Superior temporal gyrus (tissue), 1 donor: ENCODE data around the gene PER1.

Source experiments
- DNase-seq: peaks from one replicate; pipeline ENCODE4 v3.0.0-alpha.2; 2016; ENCODE audit errors: extremely low spot score

The PER1 gene

DNA sequence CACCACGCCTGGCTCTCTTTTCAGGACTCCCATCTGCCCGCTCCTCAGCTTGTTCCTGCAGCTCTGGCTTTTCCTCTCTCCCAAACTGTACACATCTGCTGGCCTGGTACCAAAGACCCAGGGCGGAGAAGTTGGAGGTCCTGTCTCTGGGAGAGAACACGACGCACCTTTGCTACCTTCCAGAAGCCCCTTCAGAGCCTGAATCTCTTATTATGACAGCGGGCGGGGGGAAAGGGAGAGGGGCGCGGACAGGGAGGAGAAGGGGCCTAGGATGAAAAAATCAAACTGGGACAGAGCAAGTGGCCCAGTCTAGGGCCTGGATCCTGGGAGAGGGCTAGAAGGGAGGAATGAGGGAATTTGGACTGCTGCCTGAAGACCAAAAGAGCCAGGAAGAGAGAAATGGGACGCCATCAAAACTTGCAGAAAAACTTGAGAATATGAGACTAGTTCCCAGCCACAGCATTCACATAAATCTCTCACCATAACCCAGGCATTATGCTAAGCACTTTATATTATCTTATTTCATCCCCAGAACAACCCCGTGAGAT, 2.5 kb upstream of the PER1 start:
- no peak for DNase-seq

DNA sequence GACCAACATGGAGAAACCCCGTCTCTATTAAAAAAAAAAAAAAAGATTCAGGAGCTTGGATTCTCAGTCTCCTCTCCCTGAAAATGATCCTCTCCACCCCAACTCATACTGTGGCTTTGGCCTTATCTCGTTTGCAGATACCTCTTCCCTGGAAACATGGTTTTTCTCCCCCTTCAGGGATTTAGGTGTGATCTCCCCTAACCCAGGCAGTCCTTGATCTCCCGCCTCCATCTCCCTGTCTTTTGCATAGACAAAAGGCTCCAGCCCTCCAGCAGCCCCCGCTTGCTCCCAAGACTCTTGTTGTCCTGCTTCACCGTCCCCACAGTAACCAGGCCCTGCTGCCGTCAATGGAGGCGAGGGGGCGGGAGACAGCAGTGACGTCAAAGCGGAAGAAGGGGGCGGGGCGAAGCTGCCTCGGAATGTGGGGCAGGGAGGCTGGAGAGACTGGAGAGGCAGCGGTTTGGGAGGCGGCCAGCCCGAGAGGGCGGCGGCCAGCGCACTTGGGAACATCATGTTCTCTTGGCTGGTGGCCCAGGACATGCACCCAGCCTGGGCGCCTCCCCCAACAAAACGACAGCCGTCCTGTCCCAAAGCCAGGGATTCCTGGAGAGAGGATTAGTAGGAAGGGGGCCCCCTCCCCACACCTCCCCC, 1.9 kb upstream of the PER1 start:
- peak; percentile 94 for DNase-seq

DNA sequence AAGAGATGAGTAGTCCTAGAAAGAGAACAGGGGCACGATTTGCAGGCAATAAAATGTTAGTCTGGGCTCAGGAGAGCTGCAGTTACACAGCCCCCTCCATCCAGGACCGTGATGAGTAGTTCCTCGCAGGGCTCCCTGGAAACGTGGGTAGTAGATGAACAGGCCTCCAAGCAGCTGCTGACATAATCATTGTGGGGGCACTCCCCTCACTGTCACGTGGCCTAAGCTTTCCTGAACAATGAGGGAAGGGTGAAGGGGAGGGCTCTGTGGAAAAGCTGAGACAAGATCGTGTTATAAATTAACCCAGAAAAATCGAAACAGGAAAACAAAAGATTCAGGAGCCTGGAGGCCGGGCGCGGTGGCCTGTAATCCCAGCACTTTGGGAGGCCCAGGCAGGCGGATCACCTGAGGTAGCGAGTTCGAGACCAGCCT, 1.3 kb upstream of the PER1 start:
- DNase-seq: peak; percentile 83

GRCh38 chr17:8153031-8153451, 837 bp upstream of the PER1 start:
- no peak for DNase-seq

DNA sequence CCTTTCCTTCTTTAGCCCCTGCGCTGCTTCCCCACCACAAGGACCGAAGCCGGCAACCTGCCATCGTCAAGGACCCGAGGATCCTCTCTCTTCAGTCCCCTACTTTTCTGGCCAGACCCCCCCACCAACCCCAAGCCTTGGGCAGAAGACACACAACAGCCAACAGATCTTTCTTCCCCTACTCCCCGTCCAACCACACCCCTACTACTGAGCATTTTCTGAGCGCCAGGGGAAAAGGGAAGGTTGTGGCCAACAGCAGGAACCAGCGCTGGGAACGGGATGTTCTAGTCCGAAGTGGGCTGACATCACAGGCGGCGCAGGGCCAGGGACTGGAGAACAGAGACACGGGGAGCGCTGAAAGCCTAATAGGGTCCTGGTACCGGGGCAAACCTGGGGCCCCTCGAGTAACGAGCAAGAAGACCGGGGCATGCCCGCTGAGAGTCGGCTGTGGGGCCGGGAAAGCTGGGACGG, 528 bp downstream of the PER1 start:
- peak; percentile 71 for DNase-seq

- DNase-seq: peak; percentile 78
Observed at GRCh38 chr17:8151120-8151640, 1.0 kb downstream of the PER1 start.

DNA sequence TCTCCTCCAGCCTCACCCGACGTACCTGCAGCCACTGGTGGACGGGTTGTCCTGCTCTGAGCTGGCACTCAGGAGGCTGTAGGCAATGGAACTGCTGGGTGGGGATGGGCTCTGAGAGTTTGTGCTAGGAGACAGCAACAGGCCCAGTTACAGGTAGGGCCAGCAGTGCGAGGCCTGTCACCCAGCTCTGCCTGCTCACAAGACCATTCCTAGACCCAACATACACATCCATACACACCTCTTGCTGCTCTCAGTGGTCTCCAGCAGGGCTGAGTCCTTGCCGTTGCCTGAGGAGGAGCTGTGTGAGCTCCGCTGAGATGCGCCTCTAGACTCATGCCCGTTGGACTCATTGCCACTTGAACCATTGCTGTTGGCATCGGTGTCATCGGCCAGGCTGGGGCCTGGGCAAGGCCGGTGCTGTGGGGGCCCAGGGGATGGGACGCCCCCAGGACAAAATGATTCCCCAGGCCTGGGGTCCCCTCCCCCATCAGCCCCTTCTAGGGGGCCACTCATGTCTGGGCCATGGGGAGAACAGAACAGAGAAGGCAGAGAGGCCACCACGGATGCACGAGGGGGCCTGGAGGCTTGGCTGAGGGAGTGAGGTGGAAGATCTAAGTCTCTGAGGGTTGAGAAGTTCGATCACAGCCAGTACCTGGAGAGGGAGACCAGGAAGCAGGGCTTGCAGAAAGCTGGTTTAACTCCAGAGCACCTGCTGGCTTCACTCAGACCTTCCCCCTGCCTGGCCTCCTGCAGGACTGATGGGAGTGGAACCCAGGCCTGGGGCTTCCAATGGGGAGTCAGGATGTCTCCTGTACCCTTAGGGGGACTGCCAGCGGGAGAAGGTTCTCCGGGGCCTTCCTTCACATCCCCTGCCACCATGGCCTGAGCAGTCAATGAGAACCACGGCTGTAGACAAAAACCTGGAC, 1.7 kb downstream of the PER1 start:
- DNase-seq: no peak

- DNase-seq: no peak
Observed at GRCh38 chr17:8149419-8150193, 2.6 kb downstream of the PER1 start.

DNA sequence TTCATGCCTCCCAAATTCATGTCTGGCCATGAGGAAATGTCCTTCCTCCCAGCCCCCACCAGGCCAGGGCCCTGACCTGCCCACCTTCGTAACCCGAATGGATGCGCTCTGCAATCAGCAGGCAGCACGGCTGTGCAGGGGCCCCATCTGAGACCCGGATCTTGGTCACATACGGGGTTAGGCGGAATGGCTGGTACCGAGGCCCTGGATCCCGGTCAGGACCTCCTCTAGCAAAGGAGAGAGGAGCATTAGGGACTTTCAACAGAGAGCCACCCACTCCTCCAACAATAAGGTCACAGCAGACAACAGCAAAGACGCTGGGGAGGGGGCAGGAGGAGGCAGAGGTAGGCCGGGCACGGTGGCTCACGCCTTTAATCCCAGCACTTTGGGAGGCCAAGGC, 3.6 kb downstream of the PER1 start:
- no peak for DNase-seq

- DNase-seq: no peak
Observed at GRCh38 chr17:8147805-8148404, 4.3 kb downstream of the PER1 start.

DNA sequence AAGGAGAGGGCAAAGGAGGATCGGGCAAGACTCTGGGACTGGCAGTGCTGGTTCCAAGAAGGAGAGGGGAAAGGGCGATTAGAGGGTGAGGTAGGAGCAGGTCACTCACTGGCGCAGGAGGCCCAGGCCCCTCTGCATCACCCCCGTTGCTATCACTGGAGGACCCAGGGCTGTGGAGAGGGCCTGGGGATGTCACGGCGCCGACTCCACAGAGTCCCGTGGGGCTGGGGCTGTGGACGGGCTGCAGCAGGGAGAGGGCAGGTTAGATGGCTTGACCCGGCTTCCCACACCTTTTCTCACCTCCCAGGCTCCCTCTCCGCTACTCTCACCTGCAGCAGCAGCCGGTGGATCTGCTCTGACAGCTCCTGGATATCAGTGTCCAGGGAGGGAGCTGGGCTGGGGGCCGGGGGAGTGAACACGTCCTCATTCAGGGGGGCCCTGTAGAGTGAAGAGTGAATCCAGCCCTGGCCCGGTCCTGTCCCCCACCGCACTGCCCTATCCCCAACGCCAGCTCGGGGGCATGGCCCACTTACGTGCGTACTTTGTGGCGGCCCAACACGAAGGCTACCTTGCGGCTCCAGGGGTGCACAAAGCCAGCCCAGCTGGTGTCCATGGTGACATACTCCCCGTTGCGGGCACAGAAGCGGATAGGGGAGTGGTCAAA, 4.9 kb downstream of the PER1 start:
- no peak for DNase-seq

DNA sequence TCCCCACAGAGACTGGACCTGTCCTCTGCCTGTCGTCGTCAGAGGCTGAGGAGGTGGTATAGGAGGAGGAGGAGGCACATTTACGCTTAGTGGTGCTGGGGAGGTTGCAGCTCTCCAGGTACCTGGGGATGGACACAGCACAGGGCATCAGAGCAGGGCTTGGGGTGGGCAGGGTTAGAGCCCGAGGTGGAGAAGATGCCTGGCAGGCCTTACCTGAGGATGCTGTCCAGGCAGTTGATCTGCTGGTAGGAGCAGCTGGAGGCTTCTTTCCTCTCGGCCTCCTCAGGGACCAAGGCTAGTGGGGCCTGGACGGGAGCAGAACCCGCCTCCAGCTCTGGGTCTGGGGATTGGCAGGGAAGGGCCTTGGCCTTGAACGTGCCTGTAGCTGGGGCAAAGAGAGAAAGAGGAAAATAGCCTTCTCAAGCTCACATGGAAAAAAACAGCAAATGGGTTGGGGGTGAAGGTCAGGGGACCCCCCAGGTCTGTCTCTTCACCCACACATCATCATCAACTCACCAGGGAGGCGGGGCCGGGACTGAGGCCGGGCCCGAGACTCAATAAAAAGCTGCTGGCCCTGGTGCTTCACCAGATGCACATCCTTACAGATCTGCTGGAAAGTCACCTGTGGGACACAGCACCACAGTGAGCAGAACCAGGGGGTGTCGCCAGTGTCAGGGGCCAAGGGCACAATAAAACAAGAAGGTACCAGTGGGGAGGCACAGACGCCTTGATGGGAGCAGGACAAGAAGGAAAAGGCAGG, 5.6 kb downstream of the PER1 start:
- DNase-seq: no peak

DNA sequence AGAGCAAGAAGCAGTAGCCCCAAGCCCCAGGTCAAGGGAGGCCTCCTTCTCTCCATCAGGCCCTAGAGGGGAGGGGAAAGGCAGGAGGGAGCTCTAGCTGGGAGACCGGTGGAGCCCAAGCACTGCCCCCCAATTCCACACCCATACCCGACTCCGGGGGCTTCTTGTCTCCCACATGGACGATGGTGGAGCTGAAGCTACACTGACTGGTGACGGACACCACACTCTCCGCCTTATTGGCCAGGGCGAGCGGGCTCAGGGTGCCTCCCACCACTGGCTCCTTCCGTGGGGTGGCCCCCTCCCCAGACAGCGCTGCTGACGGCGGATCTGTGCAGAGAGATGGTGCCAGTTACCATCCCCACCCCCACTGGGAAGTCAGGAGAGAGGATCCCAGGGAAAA, 6.4 kb downstream of the PER1 start:
- no peak for DNase-seq

- no peak for DNase-seq
Observed at GRCh38 chr17:8144401-8145231, 7.6 kb downstream of the PER1 start.

- no peak for DNase-seq
Observed at GRCh38 chr17:8143581-8144400, 8.4 kb downstream of the PER1 start.

GRCh38 chr17:8142887-8143580, 9.2 kb downstream of the PER1 start:
- DNase-seq: no peak

DNA sequence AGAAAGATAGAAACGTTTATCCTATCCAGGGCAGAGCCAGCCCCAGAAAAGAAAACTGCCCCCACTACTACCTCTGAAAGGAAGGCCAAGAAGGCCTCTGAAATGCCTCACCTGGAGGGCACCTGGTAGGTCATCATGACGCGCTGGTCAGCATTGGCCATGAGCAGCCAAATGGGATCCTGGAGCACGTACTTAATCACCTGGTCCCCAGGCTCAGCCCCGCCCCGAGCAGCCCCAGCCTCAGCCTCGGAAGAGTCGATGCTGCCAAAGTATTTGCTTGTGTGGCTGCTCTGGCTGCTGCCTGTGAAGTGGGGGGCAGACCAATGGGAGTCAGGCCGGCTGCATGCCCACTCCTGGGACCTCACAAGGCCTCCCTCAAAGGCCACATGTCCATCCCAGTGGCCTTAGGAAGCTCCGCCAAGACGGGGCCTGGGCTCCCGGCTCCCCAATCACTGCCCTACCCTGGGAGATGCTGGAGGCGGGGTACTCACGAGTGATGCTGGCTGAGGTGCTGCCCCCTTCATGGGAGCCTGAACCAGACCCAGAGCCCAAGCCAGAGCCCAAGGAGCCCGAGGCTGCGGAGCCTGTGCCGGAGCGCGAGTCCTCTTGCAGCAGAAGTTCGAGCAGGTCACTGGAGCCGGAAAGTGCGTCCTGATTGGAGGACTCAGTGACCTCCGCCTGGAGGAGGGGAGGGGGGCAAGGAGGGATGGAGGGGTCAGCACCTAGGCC, 9.9 kb downstream of the PER1 start:
- no peak for DNase-seq
